GM23338 (cell line): ENCODE data around the gene CTXN1. TPM values are rescaled to one million over a fixed set of nuclear protein-coding genes. Genes with fewer than 3 reads are reported as not detected.

Source experiments
- ATAC-seq: fragments of 200-7000 bp; cut with Tn5 transposase; 3 replicates; pipeline ENCODE4 v1.9.1; 2020
- DNase-seq: peaks from one replicate; pipeline ENCODE4 v3.0.0-alpha.2; 2015; ENCODE audit warnings: low spot score
- H2AFZ ChIP-seq: fragments of 200-600 bp; sonication (generic); 2 replicates; pipeline ENCODE4 v1.8.0; 2016; ENCODE audit warnings: antibody characterized with exemption, mild to moderate bottlenecking, moderate library complexity
- H3F3A ChIP-seq: fragments of 200-600 bp; sonication (generic); replicated peaks from 2 replicates; pipeline ENCODE4 v1.8.0; 2017; ENCODE audit warnings: antibody characterized with exemption, mixed run types, low read depth
- H3K27ac ChIP-seq: fragments of 200-600 bp; sonication (generic); 2 replicates; pipeline ENCODE4 v1.6.1; 2016; ENCODE audit warnings: low read depth
- H3K27me3 ChIP-seq: fragments of 200-600 bp; sonication (generic); 2 replicates; pipeline ENCODE4 v1.8.0; 2016; ENCODE audit warnings: mild to moderate bottlenecking, mixed run types, moderate library complexity; ENCODE audit not compliant: insufficient read depth
- H3K36me3 ChIP-seq: fragments of 200-600 bp; sonication (generic); 2 replicates; pipeline ENCODE4 v1.8.0; 2016; ENCODE audit warnings: mild to moderate bottlenecking; ENCODE audit not compliant: insufficient read depth
- H3K4me1 ChIP-seq: fragments of 200-600 bp; sonication (generic); 2 replicates; pipeline ENCODE4 v1.8.0; 2016; ENCODE audit warnings: mild to moderate bottlenecking, moderate library complexity; ENCODE audit not compliant: insufficient read depth
- H3K4me2 ChIP-seq: fragments of 200-600 bp; sonication (generic); 2 replicates; pipeline ENCODE4 v1.7.1; 2017; ENCODE audit warnings: mixed run types
- H3K4me3 ChIP-seq: fragments of 200-600 bp; sonication (generic); 2 replicates; pipeline ENCODE4 v1.6.1; 2016; ENCODE audit warnings: mixed run types
- H3K79me2 ChIP-seq: fragments of 200-600 bp; sonication (generic); replicated peaks from 2 replicates; pipeline ENCODE4 v1.8.0; 2017; ENCODE audit warnings: mild to moderate bottlenecking; ENCODE audit not compliant: insufficient read depth
- H3K9me2 ChIP-seq: fragments of 200-600 bp; sonication (generic); 2 replicates; pipeline ENCODE4 v1.8.0; 2017; ENCODE audit not compliant: insufficient read depth
- H4K20me1 ChIP-seq: fragments of 200-600 bp; sonication (generic); replicated peaks from 2 replicates; pipeline ENCODE4 v1.8.0; 2017; ENCODE audit warnings: mild to moderate bottlenecking; ENCODE audit not compliant: insufficient read depth
- H3K27ac Mint-ChIP-seq: 2 replicates; pipeline ENCODE4 v1.8.0; 2020; ENCODE audit warnings: inconsistent platforms, mild to moderate bottlenecking, moderate library complexity, mixed read lengths
- H3K27me3 Mint-ChIP-seq: 3 replicates; pipeline ENCODE4 v1.8.0; 2022; ENCODE audit warnings: low read depth, mild to moderate bottlenecking, moderate library complexity, mixed read lengths, inconsistent platforms; ENCODE audit not compliant: insufficient read depth, poor library complexity
- H3K36me3 Mint-ChIP-seq: 3 replicates; pipeline ENCODE4 v1.8.0; 2021; ENCODE audit warnings: low read depth, mild to moderate bottlenecking, inconsistent platforms, moderate library complexity, mixed read lengths
- H3K4me1 Mint-ChIP-seq: 3 replicates; pipeline ENCODE4 v1.8.0; 2020; ENCODE audit warnings: mild to moderate bottlenecking, inconsistent platforms, mixed read lengths
- H3K4me3 Mint-ChIP-seq: 3 replicates; pipeline ENCODE4 v1.8.0; 2021; ENCODE audit warnings: moderate library complexity, mild to moderate bottlenecking, inconsistent platforms, mixed read lengths
- H3K9me3 Mint-ChIP-seq: 3 replicates; pipeline ENCODE4 v1.8.0; 2020; ENCODE audit warnings: moderate library complexity, mild to moderate bottlenecking, inconsistent platforms, mixed read lengths
- EZH2 ChIP-seq: fragments of 200-600 bp; sonication (generic); IDR thresholded peaks from one replicate; pipeline ENCODE4 v1.8.0; 2017; ENCODE audit warnings: antibody characterized with exemption, mild to moderate bottlenecking, low read depth; ENCODE audit not compliant: unreplicated experiment
- JUNB ChIP-seq: IDR thresholded peaks from one replicate; pipeline ENCODE4 v1.6.1; 2016; ENCODE audit warnings: antibody characterized with exemption; ENCODE audit not compliant: unreplicated experiment
- NANOG ChIP-seq: IDR thresholded peaks from 2 replicates; pipeline ENCODE4 v1.6.1; 2016; ENCODE audit warnings: antibody characterized with exemption, borderline replicate concordance
- ZNF114 ChIP-seq: fragments of 250-450 bp; sonication (Bioruptor Pico); IDR thresholded peaks from 2 replicates; pipeline ENCODE4 v1.5.0; 2020; ENCODE audit warnings: mild to moderate bottlenecking, moderate library complexity
- ZNF331 ChIP-seq: fragments of 250-450 bp; sonication (Bioruptor Pico); IDR thresholded peaks from 2 replicates; pipeline ENCODE4 v1.5.0; 2020; ENCODE audit warnings: low read depth, mild to moderate bottlenecking, moderate library complexity
- ZNF462 ChIP-seq: fragments of 250-450 bp; sonication (Bioruptor Pico); IDR thresholded peaks from 2 replicates; pipeline ENCODE4 v1.5.0; 2020; ENCODE audit warnings: mild to moderate bottlenecking, moderate library complexity
- polyA plus RNA-seq: library from polyadenylated mRNA; unstranded; fragments of >200 nt; fragmentation: Nextera tagmentation; extraction: Ambion mirVana; gene quantifications from 2 replicates; pipeline ENCODE4 v1.2.1, GENCODE V29; 2016
- total RNA-seq: library from RNA; depleted of rRNA; stranded (reverse); fragments of >200 nt; shearing (Covaris generic); gene quantifications from 2 replicates; pipeline ENCODE4 v1.2.3, GENCODE V29; 2014
- TF ChIP-seq, protein P1 (sequence below): IDR thresholded peaks from one replicate; pipeline ENCODE4 v1.6.1; 2018; ENCODE audit warnings: antibody characterized with exemption; ENCODE audit not compliant: unreplicated experiment

The CTXN1 gene
- total and polyA plus RNA-seq, 2 experiments from 2014 or later: 22.5 to 52.4 TPM

DNA sequence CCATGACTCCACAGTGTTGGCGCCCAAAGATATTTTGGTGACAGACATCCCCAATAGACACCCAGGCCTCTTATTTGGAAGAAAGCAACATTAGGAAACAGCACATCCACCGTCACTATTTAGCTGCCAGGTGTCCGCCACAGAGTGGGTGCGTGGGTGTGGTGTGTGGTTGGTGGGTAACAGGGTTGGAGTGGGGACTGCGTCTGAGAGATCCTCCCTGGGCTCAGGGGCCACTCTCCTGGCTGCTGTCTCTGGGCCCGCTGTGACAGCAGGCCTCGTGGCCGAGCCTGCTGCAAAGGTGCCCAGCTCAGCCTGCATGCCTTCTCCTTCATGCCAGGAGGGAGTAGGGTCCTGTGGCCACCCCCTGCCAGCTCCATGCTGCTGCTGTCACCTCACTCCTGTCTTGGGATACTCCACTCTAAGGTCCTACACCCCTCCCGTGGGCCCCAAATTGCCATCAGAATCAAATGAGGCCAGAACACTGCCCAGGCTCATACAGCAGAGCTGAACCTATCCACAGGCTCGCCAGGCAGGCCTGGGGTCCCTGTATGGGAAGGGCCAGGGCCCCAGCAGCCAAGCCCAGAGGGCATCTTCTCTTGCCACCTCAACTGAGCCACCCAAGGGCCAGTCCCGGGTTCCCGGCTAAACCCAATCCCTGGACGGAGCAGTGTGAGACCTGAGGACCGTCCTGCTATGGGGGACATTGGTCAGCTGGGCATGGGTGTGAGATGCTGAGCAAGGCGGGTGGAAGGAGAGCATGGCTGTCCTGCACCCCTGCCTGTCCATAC, 42.3 kb upstream of the CTXN1 start:
- Histone ChIP-seq H4K20me1 (peaks cover 40% of the 10 kb centered on the region; the same call in 1 of the 2 replicates), H3F3A (peaks cover 50% of the 10 kb centered on the region), H3K79me2 (no peaks in the 10 kb centered on the region; the same call in 1 of the 2 replicates), H3K4me3 (no peak overlapping the region), H3K4me1 (peaks cover 15% of the 10 kb centered on the region), H2AFZ (no peak overlapping the region), H3K9me2 (no peaks in the 10 kb centered on the region), H3K4me2 (no peak overlapping the region), H3K27ac (peak overlapping the region; percentile 27), H3K27me3 (no peaks in the 10 kb centered on the region), H3K36me3 (peaks cover 32% of the 10 kb centered on the region)
- Mint-ChIP-seq H3K27ac (peak overlapping the region; percentile 48; the same call in 1 of the 2 replicates), H3K36me3 (peaks cover 66% of the 10 kb centered on the region), H3K9me3 (no peaks in the 10 kb centered on the region), H3K4me1 (peaks cover 23% of the 10 kb centered on the region), H3K27me3 (peaks cover 22% of the 10 kb centered on the region), H3K4me3 (no peak overlapping the region)
- TF ChIP-seq NANOG: no peak
- TF ChIP-seq ZNF331: no peak
- TF ChIP-seq, protein P1, sequence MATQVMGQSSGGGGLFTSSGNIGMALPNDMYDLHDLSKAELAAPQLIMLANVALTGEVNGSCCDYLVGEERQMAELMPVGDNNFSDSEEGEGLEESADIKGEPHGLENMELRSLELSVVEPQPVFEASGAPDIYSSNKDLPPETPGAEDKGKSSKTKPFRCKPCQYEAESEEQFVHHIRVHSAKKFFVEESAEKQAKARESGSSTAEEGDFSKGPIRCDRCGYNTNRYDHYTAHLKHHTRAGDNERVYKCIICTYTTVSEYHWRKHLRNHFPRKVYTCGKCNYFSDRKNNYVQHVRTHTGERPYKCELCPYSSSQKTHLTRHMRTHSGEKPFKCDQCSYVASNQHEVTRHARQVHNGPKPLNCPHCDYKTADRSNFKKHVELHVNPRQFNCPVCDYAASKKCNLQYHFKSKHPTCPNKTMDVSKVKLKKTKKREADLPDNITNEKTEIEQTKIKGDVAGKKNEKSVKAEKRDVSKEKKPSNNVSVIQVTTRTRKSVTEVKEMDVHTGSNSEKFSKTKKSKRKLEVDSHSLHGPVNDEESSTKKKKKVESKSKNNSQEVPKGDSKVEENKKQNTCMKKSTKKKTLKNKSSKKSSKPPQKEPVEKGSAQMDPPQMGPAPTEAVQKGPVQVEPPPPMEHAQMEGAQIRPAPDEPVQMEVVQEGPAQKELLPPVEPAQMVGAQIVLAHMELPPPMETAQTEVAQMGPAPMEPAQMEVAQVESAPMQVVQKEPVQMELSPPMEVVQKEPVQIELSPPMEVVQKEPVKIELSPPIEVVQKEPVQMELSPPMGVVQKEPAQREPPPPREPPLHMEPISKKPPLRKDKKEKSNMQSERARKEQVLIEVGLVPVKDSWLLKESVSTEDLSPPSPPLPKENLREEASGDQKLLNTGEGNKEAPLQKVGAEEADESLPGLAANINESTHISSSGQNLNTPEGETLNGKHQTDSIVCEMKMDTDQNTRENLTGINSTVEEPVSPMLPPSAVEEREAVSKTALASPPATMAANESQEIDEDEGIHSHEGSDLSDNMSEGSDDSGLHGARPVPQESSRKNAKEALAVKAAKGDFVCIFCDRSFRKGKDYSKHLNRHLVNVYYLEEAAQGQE: no peak
- no peak for TF ChIP-seq ZNF114 (CRISPR knock-in tag)
- no peak for TF ChIP-seq ZNF462 (CRISPR knock-in tag)
- TF ChIP-seq EZH2: no peak
- TF ChIP-seq JUNB: no peak
- ATAC-seq: no peak
- no peak for DNase-seq
